Measurements from ENCODE around the gene DOCK6.

DNA sequence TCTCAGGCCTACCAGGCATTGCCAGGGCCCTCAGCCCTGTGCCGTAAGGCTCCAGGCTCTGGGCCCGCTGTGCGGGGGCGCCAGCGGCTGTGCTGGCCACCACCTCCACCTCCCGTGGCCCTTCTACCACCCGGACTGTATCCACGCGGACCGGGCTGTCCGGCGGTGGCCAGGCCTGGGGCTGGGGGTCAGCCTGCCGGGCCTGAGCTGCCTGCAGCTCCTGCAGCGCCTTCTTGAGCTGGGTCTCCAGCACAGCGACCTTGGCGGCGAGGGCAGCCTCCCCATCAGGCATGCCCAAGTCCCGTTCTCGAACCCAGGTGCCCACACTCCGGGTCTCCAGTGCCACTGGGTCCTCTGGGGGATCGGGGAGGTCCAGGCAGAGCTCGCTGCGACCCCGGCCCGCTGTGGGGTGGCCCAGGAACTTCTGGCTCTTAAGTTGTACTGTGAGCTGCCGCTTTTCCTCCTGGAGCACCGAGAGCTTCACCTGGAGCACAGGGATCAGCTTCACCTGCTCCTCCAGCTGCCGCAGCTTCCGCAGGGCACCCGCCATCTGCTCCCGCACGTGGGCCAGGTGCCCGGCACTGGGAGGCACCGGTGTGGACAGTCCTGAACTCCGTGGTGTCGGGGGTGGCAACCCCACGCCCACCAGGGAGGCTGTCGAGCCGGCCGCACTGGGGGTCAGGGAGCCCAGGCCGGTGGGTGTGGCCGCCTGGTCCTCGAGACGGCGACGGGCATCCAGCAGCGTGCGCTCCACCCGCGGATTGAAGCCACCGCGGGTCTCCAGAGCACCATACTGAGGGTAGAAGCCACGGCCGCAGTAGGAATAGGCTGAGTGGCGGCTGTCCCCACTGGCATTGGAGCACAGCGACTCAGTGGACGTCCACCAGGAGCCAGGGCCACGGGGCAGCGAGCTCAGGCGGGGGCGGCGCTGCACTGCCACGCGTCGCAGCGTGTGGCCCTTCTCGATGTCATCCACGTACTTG lies 69.1 kb downstream of the DOCK6 start:
- TF ChIP-seq GATA3 (IDR thresholded peaks at IDR 0.05; ENCODE audit: low read depth, low read length) (no peak), GATA2 (IDR thresholded peaks at IDR 0.05; ENCODE audit: low read depth, low read length) (no peak)
